HG03196 (cell line): Measurements from ENCODE around the gene RUFY4.
"Not testable (repeated sequence)": the region's sequence is repeated elsewhere in the genome, so short reads cannot be mapped to it uniquely, and the experiment has no call there.

Experiments used
- ATAC-seq: cut with Tn5 transposase; IDR thresholded peaks from one replicate; pipeline ENCODE4 v1.9.1; 2021; ENCODE audit not compliant: unreplicated experiment

The RUFY4 gene

GRCh38 chr2:218082586-218083351 lies 13.7 kb downstream of the RUFY4 start:
- no peak for ATAC-seq

GRCh38 chr2:218083352-218083676 lies 14.3 kb downstream of the RUFY4 start:
- no peak for ATAC-seq

GRCh38 chr2:218086478-218086877 lies 17.4 kb downstream of the RUFY4 start:
- ATAC-seq = no peak

GRCh38 chr2:218089259-218089658 lies 20.2 kb downstream of the RUFY4 start:
- ATAC-seq = no peak

GRCh38 chr2:218091746-218092145 lies 22.7 kb downstream of the RUFY4 start:
- ATAC-seq = no peak

GRCh38 chr2:218093879-218094278 lies 24.8 kb downstream of the RUFY4 start:
- no peak for ATAC-seq

GRCh38 chr2:218095853-218096252 lies 26.8 kb downstream of the RUFY4 start:
- no peak for ATAC-seq

- no peak for ATAC-seq
Observed at GRCh38 chr2:218097975-218098374, 28.9 kb downstream of the RUFY4 start.

- ATAC-seq = not testable (repeated sequence)
Observed at GRCh38 chr2:218108834-218109233, 39.8 kb downstream of the RUFY4 start.

- not testable (repeated sequence) for ATAC-seq
Observed at GRCh38 chr2:218121789-218122188, 52.7 kb downstream of the RUFY4 start.

GRCh38 chr2:218122286-218122685 lies 53.2 kb downstream of the RUFY4 start:
- not testable (repeated sequence) for ATAC-seq

GRCh38 chr2:218123986-218124385 lies 54.9 kb downstream of the RUFY4 start:
- no peak for ATAC-seq

GRCh38 chr2:218125095-218125494 lies 56.0 kb downstream of the RUFY4 start:
- no peak for ATAC-seq

- ATAC-seq = no peak
Observed at GRCh38 chr2:218125626-218126080, 56.6 kb downstream of the RUFY4 start, which contains the start of gene CXCR2. Gene CXCR2, plus strand, starts transcription at chr2:218126028. Its CDS starts 8,774 bp downstream, at chr2:218134802.

GRCh38 chr2:218127929-218128455 lies 58.9 kb downstream of the RUFY4 start:
- no peak for ATAC-seq

GRCh38 chr2:218128781-218129457 lies 59.9 kb downstream of the RUFY4 start:
- ATAC-seq = no peak

- ATAC-seq = no peak
Observed at GRCh38 chr2:218129458-218130135, 60.5 kb downstream of the RUFY4 start.

- no peak for ATAC-seq
Observed at GRCh38 chr2:218130377-218130776, 61.3 kb downstream of the RUFY4 start.

- no peak for ATAC-seq
Observed at GRCh38 chr2:218130822-218131221, 61.8 kb downstream of the RUFY4 start.

- no peak for ATAC-seq
Observed at GRCh38 chr2:218137514-218137913, 68.5 kb downstream of the RUFY4 start.

- ATAC-seq = no peak
Observed at GRCh38 chr2:218138047-218138446, 69.0 kb downstream of the RUFY4 start.
